ENCODE results near the gene GAREM1. TPM values are rescaled to one million over a fixed set of nuclear protein-coding genes. Genes with fewer than 3 reads are reported as not detected.

GAREM1 gene
- total and polyA plus RNA-seq, 2 of the 8 experiments (the other 6 are each of a cell fraction or from before 2014, with no cell fraction given), result 3.6 to 9.2 TPM

GRCh38 chr18:32389858-32390257 lies 80.8 kb downstream of the GAREM1 start:
- Histone ChIP-seq H2BK12ac (ENCODE audit: low read depth, low read length) (no peak overlapping the region), H3K79me1 (ENCODE audit: low read depth, low read length) (peaks cover 2% of the 10 kb centered on the region; the same call in 1 of the 2 replicates), H3K79me2 (ENCODE audit: control insufficient read depth in 1 of 2, insufficient read depth in 2 of 2, low read length in 2 of 2) (no peaks in the 10 kb centered on the region), H3K9ac (replicated peaks in 1 of 4; ENCODE audit: extremely low read depth in 1 of 4, low read depth in 3 of 4, low read length in 3 of 4) (no peak overlapping the region), H3K27ac (ENCODE audit: low read depth, low read length) (no peak overlapping the region), H3K4ac (replicated peaks; ENCODE audit: insufficient read length, low read depth, low read length) (no peak overlapping the region), H2BK5ac (ENCODE audit: low read depth, low read length) (no peak overlapping the region), H4K8ac (ENCODE audit: extremely low read depth, insufficient read depth, low read length) (no peak overlapping the region), H3K18ac (ENCODE audit: extremely low read depth, low read length) (no peak overlapping the region), H3K4me2 (ENCODE audit: insufficient read depth in 1 of 2, low read depth in 2 of 2, low read length in 2 of 2) (no peak overlapping the region), H3K36me3 (ENCODE audit: control insufficient read depth in 2 of 4, insufficient read depth in 4 of 4, low read length in 3 of 4) (no peaks in the 10 kb centered on the region), H3K4me3 (ENCODE audit: extremely low read depth in 1 of 4, insufficient read depth in 2 of 4, low read depth in 3 of 4, low read length in 4 of 4) (no peak overlapping the region), H3K9me3 (ENCODE audit: insufficient read depth in 2 of 2, low read depth in 1 of 2, low read length in 1 of 2) (peaks cover 0 to under 1% of the 10 kb centered on the region in 2 experiments; a peak in 1 of 4 replicates), H4K20me1 (replicated peaks in 1 of 2; ENCODE audit: control insufficient read depth in 1 of 2, insufficient read depth in 2 of 2, low read length in 2 of 2) (no peaks in the 10 kb centered on the region), H3K4me1 (replicated peaks in 1 of 4; ENCODE audit: control insufficient read depth in 3 of 4, insufficient read depth in 4 of 4, low read length in 3 of 4) (no peaks in the 10 kb centered on the region), H3K56ac (replicated peaks; ENCODE audit: insufficient read length, low read depth, low read length) (no peak overlapping the region), H4K91ac (replicated peaks; ENCODE audit: insufficient read length, low read length) (no peak overlapping the region), H2BK120ac (replicated peaks; ENCODE audit: low read depth, low read length) (no peak overlapping the region), H3K14ac (ENCODE audit: insufficient read length) (no peak overlapping the region), H2BK20ac (ENCODE audit: low read length) (no peak overlapping the region), H2AFZ (ENCODE audit: low read length) (no peak overlapping the region), H3K27me3 (replicated peaks in 1 of 4; ENCODE audit: control insufficient read depth in 3 of 4, extremely low read depth in 1 of 4, insufficient read depth in 3 of 4, low read length in 3 of 4) (no peaks in the 10 kb centered on the region), H3K23me2 (ENCODE audit: low read depth, low read length) (no peaks in the 10 kb centered on the region), H2BK15ac (ENCODE audit: low read length) (no peak overlapping the region), H4K5ac (ENCODE audit: insufficient read length, low read depth, low read length) (no peak overlapping the region), H2AK5ac (ENCODE audit: low read depth, low read length) (no peak overlapping the region), H3K23ac (ENCODE audit: insufficient read length) (no peak overlapping the region)
- no peak for DNase-seq (ENCODE audit: low read depth in 1 of 2, low spot score in 2 of 2)
- TF ChIP-seq SP2 (IDR thresholded peaks at IDR 0.05; ENCODE audit: low read length) (no peak), SP4 (IDR thresholded peaks at IDR 0.05; ENCODE audit: low read length) (no peak), MAX (IDR thresholded peaks at IDR 0.05) (no peak), POLR2AphosphoS5 (IDR thresholded peaks at IDR 0.05; ENCODE audit: low read depth, low read length) (no peak), JUND (IDR thresholded peaks at IDR 0.05; ENCODE audit: low read length) (no peak)
- 91% methylated on average over 4 of the region's 4 CpGs; no CpG with 5 or more reads in 1 of the 2 experiments for WGBS, 2 experiments (ENCODE audit: extremely low coverage in 1 of 2, insufficient coverage in 1 of 2, insufficient read length in 1 of 2, insufficient replicate concordance in 2 of 2, low coverage in 1 of 2, low lambda C conversion rate in 2 of 2, missing lambda C conversion rate in 1 of 2)
- POLR2A ChIA-PET (ENCODE audit: partially characterized antibody), result no interaction called here
- no peak for FAIRE-seq
- CTCF ChIA-PET (ENCODE audit: partially characterized antibody), result interaction anchor here (1.1 to 1.4 kb wide), 2 partner anchors 50 to 81 kb away, joined by 4 read pairs; partner anchors contain the start of gene GAREM1

All from H1 (cell line).